PC-9 (cell line): Measurements from ENCODE around the gene EIF2D. TPM values are rescaled to one million over a fixed set of nuclear protein-coding genes. Genes with fewer than 3 reads are reported as not detected.
A peak's percentile ranks its signal among the peaks of the same experiment; 100 is the strongest.

ENCODE experiments used
- BruUV-seq: library from RNA; stranded (reverse); fragments of 400-500 nt; replicated peaks from 2 replicates; lab custom pipeline; 2021; lab: Mats Ljungman, UMichigan
- CTCF ChIA-PET: fragments of 300-600 bp; sonication (Branson Sonifier 250); formaldehyde crosslinking; loops from one replicate; lab custom pipeline; 2022; ENCODE audit warnings: antibody characterized with exemption; lab: Charles Lee
- POLR2A ChIA-PET: fragments of 300-600 bp; sonication (Branson Sonifier 250); formaldehyde crosslinking; loops from one replicate; lab custom pipeline; 2022; ENCODE audit warnings: antibody characterized with exemption; ENCODE audit not compliant: unreplicated experiment; lab: Charles Lee
- DNase-seq, 2 experiments: peaks; one replicate each; pipeline versions ENCODE4 v3.0.0 to v3.0.0-alpha.2; 2015 to 2022; ENCODE audit warnings: mixed read lengths in 1 of 2
- H2AFZ ChIP-seq: fragments of 200-600 bp; sonication (generic); 2 replicates; pipeline ENCODE4 v1.8.1; 2017; ENCODE audit warnings: antibody characterized with exemption
- H3F3A ChIP-seq: fragments of 200-600 bp; sonication (generic); 2 replicates; pipeline ENCODE4 v1.8.1; 2017; ENCODE audit warnings: antibody characterized with exemption, mild to moderate bottlenecking, low read depth; ENCODE audit not compliant: insufficient read depth
- H3K27ac ChIP-seq: fragments of 200-600 bp; sonication (generic); 2 replicates; pipeline ENCODE4 v1.6.1; 2016; ENCODE audit warnings: mixed run types
- H3K27me3 ChIP-seq: fragments of 200-600 bp; sonication (generic); 2 replicates; pipeline ENCODE4 v1.6.1; 2016; ENCODE audit warnings: low read depth, mixed run types; ENCODE audit not compliant: insufficient read depth
- H3K36me3 ChIP-seq: fragments of 200-600 bp; sonication (generic); 2 replicates; pipeline ENCODE4 v1.6.1; 2016; ENCODE audit warnings: low read depth, mixed run types
- H3K4me1 ChIP-seq: fragments of 200-600 bp; sonication (generic); replicated peaks from 2 replicates; pipeline ENCODE4 v1.6.1; 2016; ENCODE audit warnings: mixed run types; ENCODE audit not compliant: insufficient read depth
- H3K4me2 ChIP-seq: fragments of 200-600 bp; sonication (generic); 2 replicates; pipeline ENCODE4 v1.6.1; 2017; ENCODE audit warnings: mixed run types
- H3K4me3 ChIP-seq: fragments of 200-600 bp; sonication (generic); 2 replicates; pipeline ENCODE4 v1.6.1; 2016; ENCODE audit warnings: mixed run types
- H3K79me2 ChIP-seq: fragments of 200-600 bp; sonication (generic); 2 replicates; pipeline ENCODE4 v1.6.1; 2017; ENCODE audit warnings: low read depth, mixed run types
- H3K9me2 ChIP-seq: fragments of 200-600 bp; sonication (generic); 2 replicates; pipeline ENCODE4 v1.8.1; 2017; ENCODE audit warnings: mild to moderate bottlenecking; ENCODE audit not compliant: insufficient read depth
- H3K9me3 ChIP-seq: fragments of 200-600 bp; sonication (generic); 2 replicates; pipeline ENCODE4 v1.8.1; 2016; ENCODE audit warnings: low read depth; ENCODE audit not compliant: insufficient read depth
- H4K20me1 ChIP-seq: fragments of 200-600 bp; sonication (generic); 2 replicates; pipeline ENCODE4 v1.8.1; 2017; ENCODE audit not compliant: insufficient read depth
- CTCF ChIP-seq: fragments of 200-600 bp; sonication (generic); conservative IDR thresholded peaks from 2 replicates; pipeline ENCODE4 v1.6.1; 2017; ENCODE audit warnings: mixed run types, antibody characterized with exemption, mild to moderate bottlenecking, moderate library complexity
- EZH2 ChIP-seq: fragments of 200-600 bp; sonication (generic); IDR thresholded peaks from 2 replicates; pipeline ENCODE4 v1.8.0; 2017; ENCODE audit warnings: antibody characterized with exemption, low read depth
- intact Hi-C: fragments of 100-400 bp; cut with micrococcal nuclease; formaldehyde crosslinking; loops from one replicate; pipeline ENCODE4 v1.10.0; 2022; ENCODE audit not compliant: unreplicated experiment
- total RNA-seq: library from RNA; stranded (reverse); gene quantifications from 2 replicates; pipeline ENCODE4 v1.2.3, GENCODE V29; 2021

Gene EIF2D
- total RNA-seq, 1 experiment from 2014 or later = 59.0 TPM

- Histone ChIP-seq H3K4me3 (no peak overlapping the region), H2AFZ (no peak overlapping the region), H3K36me3 (0 out of 2 replicates have a peak, but pooled peaks cover 4% of the 10 kb centered on the region), H3K79me2 (peaks cover 13% of the 10 kb centered on the region), H3K4me1 (peaks cover 8% of the 10 kb centered on the region), H3K4me2 (no peak overlapping the region), H4K20me1 (no peaks in the 10 kb centered on the region), H3K9me2 (no peaks in the 10 kb centered on the region), H3F3A (0 out of 2 replicates have a peak, but pooled peaks cover 6% of the 10 kb centered on the region), H3K27ac (no peak overlapping the region), H3K9me3 (no peaks in the 10 kb centered on the region), H3K27me3 (no peaks in the 10 kb centered on the region)
- BruUV-seq = no TSS peak
- peak in 1 of 2 experiments; percentile 50 for DNase-seq
- ChIA-PET CTCF (interaction anchor here (0.5 to 0.6 kb wide), 2 partner anchors 35 to 395 kb away, joined by 3 read pairs; no protein-coding TSS in a partner anchor), POLR2A (no interaction called here)
- TF ChIP-seq CTCF (peak; percentile 86), EZH2 (no peak)
- intact Hi-C loops = loop anchor here (2.0 to 5.0 kb wide), 2 partner anchors 375 to 469 kb away; no protein-coding TSS in a partner anchor
Measured at GRCh38 chr1:206608108-206608698, 4.1 kb downstream of the EIF2D start.

- peaks cover 11% of the 10 kb centered on the region for H3K79me2 ChIP-seq
- DNase-seq = peak in 1 of 2 experiments; percentile 55
- BruUV-seq = no TSS peak
- H3K4me3 ChIP-seq = no peak overlapping the region
- no peaks in the 10 kb centered on the region for H3K27me3 ChIP-seq
- CTCF ChIA-PET = no interaction called here
- 0 out of 2 replicates have a peak, but pooled peaks cover 6% of the 10 kb centered on the region for H3F3A ChIP-seq
- no peak overlapping the region for H2AFZ ChIP-seq
- H4K20me1 ChIP-seq = no peaks in the 10 kb centered on the region
- no peak overlapping the region for H3K27ac ChIP-seq
- H3K4me2 ChIP-seq = no peak overlapping the region
- POLR2A ChIA-PET = no interaction called here
- peaks cover 8% of the 10 kb centered on the region; the same call in 1 of the 2 replicates for H3K36me3 ChIP-seq
- intact Hi-C loops = loop anchor here (2.0 to 5.0 kb wide), 2 partner anchors 306 to 470 kb away; no protein-coding TSS in a partner anchor
- peaks cover 8% of the 10 kb centered on the region for H3K4me1 ChIP-seq
- H3K9me3 ChIP-seq = no peaks in the 10 kb centered on the region
- peak; percentile 77 for TF ChIP-seq CTCF
- TF ChIP-seq EZH2 = no peak
- no peaks in the 10 kb centered on the region for H3K9me2 ChIP-seq
Measured at GRCh38 chr1:206606867-206607266, 5.4 kb downstream of the EIF2D start.

- Histone ChIP-seq H3F3A (0 out of 2 replicates have a peak, but pooled peaks cover 6% of the 10 kb centered on the region), H3K4me1 (no peaks in the 10 kb centered on the region), H3K4me3 (no peak overlapping the region), H3K9me3 (no peaks in the 10 kb centered on the region), H3K79me2 (no peaks in the 10 kb centered on the region), H2AFZ (no peak overlapping the region), H3K27me3 (no peaks in the 10 kb centered on the region), H3K36me3 (peaks cover 8% of the 10 kb centered on the region; the same call in 1 of the 2 replicates), H3K4me2 (no peak overlapping the region), H4K20me1 (no peaks in the 10 kb centered on the region), H3K9me2 (no peaks in the 10 kb centered on the region), H3K27ac (no peak overlapping the region)
- no TSS peak for BruUV-seq
- intact Hi-C loops = loop anchor here (5.0 kb wide), 1 partner anchor 472 kb away; no protein-coding TSS in a partner anchor
- no peak for DNase-seq
- TF ChIP-seq EZH2 = no peak
- POLR2A ChIA-PET = no interaction called here
- CTCF ChIA-PET = no interaction called here
Measured at GRCh38 chr1:206604861-206605260, 7.4 kb downstream of the EIF2D start.
